K562 (cell line): ENCODE results near the gene SMS. TPM values are rescaled to one million over a fixed set of nuclear protein-coding genes. Genes with fewer than 3 reads are reported as not detected.

ENCODE experiments used
- ATAC-seq: fragments of 200-7000 bp; cut with Tn5 transposase; 3 replicates; pipeline ENCODE4 v1.9.1; 2020; ENCODE audit warnings: moderate library complexity
- BruUV-seq: library from RNA; stranded (reverse); fragments of 400-500 nt; replicated peaks from 2 replicates; lab custom pipeline; 2021; lab: Mats Ljungman, UMichigan
- CTCF ChIA-PET: fragments of 300-600 bp; formaldehyde crosslinking; extraction: SDS; loops from one replicate; lab custom pipeline; 2021; ENCODE audit warnings: low intra/inter-chr PET ratio; lab: Yijun Ruan, JAX
- POLR2A ChIA-PET: fragments of 300-600, 350-650 bp; sonication (Branson Sonifier 250); formaldehyde crosslinking; extraction: SDS; loops from one replicate; lab custom pipeline; 2021; ENCODE audit warnings: antibody characterized with exemption, inconsistent platforms; lab: Yijun Ruan, JAX
- DNase-seq, 4 experiments: peaks; one replicate each; pipeline versions ENCODE4 v3.0.0 to v3.0.0-alpha.2; 2011 to 2018; ENCODE audit warnings: low spot score in 3 of 4, mixed read lengths in 3 of 4; ENCODE audit errors: extremely low read depth in 1 of 4
- FAIRE-seq: peaks from 2 replicates; lab custom pipeline; 2011; peaks lifted over from hg19 to GRCh38; lab: Jason Lieb, UNC
- H2AFZ ChIP-seq: 2 replicates; pipeline ENCODE4 v1.6.0; 2011; ENCODE audit warnings: low read depth, low read length, control low read depth, inconsistent platforms
- H3K27ac ChIP-seq: fragments of 200-600 bp; 3 replicates; pipeline ENCODE4 v1.8.0; 2011; ENCODE audit warnings: low read depth, mild to moderate bottlenecking, control low read depth, inconsistent platforms, low read length, moderate library complexity, mixed read lengths; ENCODE audit errors: extremely low read depth
- H3K27me3 ChIP-seq, 2 experiments: fragments of 300-600 bp in 1 of 2; 2 replicates in 1 of 2; 3 replicates in 1 of 2; pipeline versions ENCODE4 v1.6.0 to v1.8.0; 2011; ENCODE audit warnings: inconsistent platforms in 2 of 2, low read length in 2 of 2, mild to moderate bottlenecking in 1 of 2, mixed read lengths in 1 of 2, moderate library complexity in 1 of 2; ENCODE audit not compliant: control insufficient read depth in 2 of 2, insufficient read depth in 2 of 2
- H3K36me3 ChIP-seq: fragments of 300-600 bp; 3 replicates; pipeline ENCODE4 v1.8.0; 2011; ENCODE audit warnings: mild to moderate bottlenecking, low read length, inconsistent platforms; ENCODE audit not compliant: control insufficient read depth, insufficient read depth
- H3K4me1 ChIP-seq, 2 experiments: fragments of 200-600 bp in 1 of 2; replicated peaks in 1 of 2; 2 replicates in 1 of 2; 3 replicates in 1 of 2; pipeline versions ENCODE4 v1.5.1 to v1.8.0; 2011; ENCODE audit warnings: inconsistent platforms in 2 of 2, low read length in 2 of 2, mild to moderate bottlenecking in 1 of 2, mixed read lengths in 1 of 2, moderate library complexity in 1 of 2; ENCODE audit not compliant: control insufficient read depth in 2 of 2, insufficient read depth in 2 of 2
- H3K4me2 ChIP-seq: 2 replicates; pipeline ENCODE4 v1.6.1; 2011; ENCODE audit warnings: low read length, control low read depth, inconsistent platforms, mixed read lengths; ENCODE audit not compliant: insufficient read depth
- H3K4me3 ChIP-seq: fragments of 200-600 bp; sonication (generic), shearing (Covaris generic); 2 replicates; pipeline ENCODE4 v1.5.1; 2016; ENCODE audit warnings: control low read depth, inconsistent platforms
- H3K79me2 ChIP-seq: fragments of 200-600 bp; 3 replicates; pipeline ENCODE4 v1.8.0; 2011; ENCODE audit warnings: low read length, inconsistent platforms; ENCODE audit not compliant: control insufficient read depth, insufficient read depth
- H3K9ac ChIP-seq, 2 experiments: 2 replicates each; pipeline versions ENCODE4 v1.6.0 to v1.6.1; 2011; ENCODE audit warnings: low read depth in 2 of 2, low read length in 2 of 2, control low read depth in 1 of 2, inconsistent platforms in 1 of 2, mild to moderate bottlenecking in 1 of 2, mixed read lengths in 1 of 2; ENCODE audit not compliant: insufficient read depth in 1 of 2
- H3K9me1 ChIP-seq: one replicate; pipeline ENCODE4 v1.6.0; 2011; ENCODE audit warnings: inconsistent platforms, mild to moderate bottlenecking, low read length, moderate library complexity; ENCODE audit not compliant: control insufficient read depth, insufficient read depth
- H3K9me3 ChIP-seq: replicated peaks from 2 replicates; pipeline ENCODE4 v1.5.1; 2011; ENCODE audit warnings: low read depth, low read length, inconsistent platforms; ENCODE audit not compliant: control insufficient read depth, insufficient read depth
- H4K20me1 ChIP-seq: replicated peaks from 2 replicates; pipeline ENCODE4 v1.6.1; 2011; ENCODE audit warnings: low read length, inconsistent platforms, mixed read lengths; ENCODE audit not compliant: control insufficient read depth, insufficient read depth
- ARID3A ChIP-seq: IDR thresholded peaks from 2 replicates; pipeline ENCODE4 v1.6.1; 2012; ENCODE audit warnings: low read depth, low read length, improper control_type of control experiment, borderline replicate concordance
- EGR1 ChIP-seq: fragments of 450-650 bp; conservative IDR thresholded peaks from 2 replicates; pipeline ENCODE4 v1.6.1; 2017; ENCODE audit warnings: mild to moderate bottlenecking
- HDAC3 ChIP-seq: fragments of 450-650 bp; IDR thresholded peaks from 2 replicates; pipeline ENCODE4 v1.6.1; 2018; ENCODE audit warnings: borderline replicate concordance, mild to moderate bottlenecking, moderate library complexity; ENCODE audit not compliant: partially characterized antibody
- HNRNPH1 ChIP-seq: fragments of 200-400 bp; formaldehyde crosslinking; optimal IDR thresholded peaks from 2 replicates; pipeline ENCODE3; 2017; ENCODE audit warnings: low read depth, mild to moderate bottlenecking, low read length, moderate library complexity
- MEIS2 ChIP-seq: fragments of 450-650 bp; IDR thresholded peaks from 2 replicates; pipeline ENCODE4 v1.6.1; 2014; ENCODE audit warnings: mild to moderate bottlenecking; ENCODE audit not compliant: partially characterized antibody
- NONO ChIP-seq, 2 experiments: fragments of 200-400 bp in 1 of 2; fragments of 450-650 bp in 1 of 2; formaldehyde crosslinking in 1 of 2; IDR thresholded peaks; 2 replicates each; pipeline ENCODE4 v1.6.1; 2017; ENCODE audit warnings: low read depth in 2 of 2, mild to moderate bottlenecking in 2 of 2, moderate library complexity in 2 of 2, low read length in 1 of 2
- POLR2A ChIP-seq: fragments of 450-650 bp; conservative IDR thresholded peaks from 2 replicates; pipeline ENCODE4 v1.6.1; 2016
- RBM17 ChIP-seq: fragments of 200-400 bp; formaldehyde crosslinking; IDR thresholded peaks from 2 replicates; pipeline ENCODE4 v1.6.1; 2017; ENCODE audit warnings: low read depth, mild to moderate bottlenecking, low read length, borderline replicate concordance
- RFX5 ChIP-seq: IDR thresholded peaks from 2 replicates; pipeline ENCODE4 v1.6.1; 2011; ENCODE audit warnings: low read depth, mild to moderate bottlenecking, improper control_type of control experiment, low read length
- SIN3A ChIP-seq, 2 experiments: fragments of 150-350 bp in 1 of 2; IDR thresholded peaks; 2 replicates each; pipeline ENCODE4 v1.6.1; 2011 to 2016; ENCODE audit warnings: borderline replicate concordance in 2 of 2, low read depth in 2 of 2, low read length in 2 of 2, mild to moderate bottlenecking in 2 of 2, moderate library complexity in 2 of 2; ENCODE audit not compliant: control insufficient read depth in 1 of 2
- SREBF1 ChIP-seq: fragments of 150-350 bp; IDR thresholded peaks from 2 replicates; pipeline ENCODE4 v1.6.1; 2014; ENCODE audit warnings: antibody characterized with exemption, low read depth, low read length, borderline replicate concordance
- TAF1 ChIP-seq: IDR thresholded peaks from 2 replicates; pipeline ENCODE4 v1.6.1; 2011; ENCODE audit warnings: mild to moderate bottlenecking, low read length, moderate library complexity; ENCODE audit not compliant: insufficient read depth, control insufficient read depth, severe bottlenecking; ENCODE audit errors: extremely low read depth
- ZNF408 ChIP-seq: fragments of 250-450 bp; sonication (Bioruptor Pico); IDR thresholded peaks from 2 replicates; pipeline ENCODE4 v1.4.0; 2020; ENCODE audit warnings: low read depth, mild to moderate bottlenecking, moderate library complexity
- WGBS: fragments of 100-300 bp; shearing (Covaris generic); methylation state at CpG from one replicate; pipeline ENCODE4 v1.1.6; 2016; ENCODE audit warnings: low coverage, mixed read lengths; ENCODE audit not compliant: insufficient coverage; ENCODE audit errors: missing lambda C conversion rate; 5-methylcytosine and 5-hydroxymethylcytosine counted together
- in situ Hi-C: fragments of 300-500 bp; cut with MboI; formaldehyde crosslinking; loops from 4 replicates; pipeline ENCODE4 v1.15.0; 2018; ENCODE audit warnings: inconsistent platforms, mixed read lengths
- intact Hi-C: fragments of 100-400 bp; cut with micrococcal nuclease; formaldehyde crosslinking; loops from 2 replicates; pipeline ENCODE4 v1.14.2; 2022
- polyA plus RNA-seq, 8 experiments: library from polyadenylated mRNA; depleted of rRNA in 4 of 8; stranded (reverse) in 5 of 8; unstranded in 3 of 8; fragments of >200 nt; fragmentation: Nextera tagmentation in 2 of 8; fragmentation: Illumina TruSeq in 1 of 8; extraction: Ambion mirVana in 2 of 8; extraction: Trizol in 1 of 8; gene quantifications; 2 replicates each; pipeline versions ENCODE4 v1.2.1 to v1.2.3, GENCODE V29; 2011 to 2014; ENCODE audit warnings: inconsistent platforms in 1 of 8, missing spikeins in 1 of 8
- total RNA-seq, 7 experiments: library from RNA; depleted of rRNA in 6 of 7; stranded (reverse); fragments of >200 nt in 6 of 7; fragmentation: Illumina TruSeq in 2 of 7; extraction: Trizol in 2 of 7; gene quantifications; 2 replicates each; pipeline versions ENCODE4 v1.2.1 to v1.2.3, GENCODE V29; 2011 to 2021; ENCODE audit warnings: low replicate concordance in 1 of 7
- TF ChIP-seq, protein P1 (sequence below): fragments of 150-350 bp; conservative IDR thresholded peaks from 2 replicates; pipeline ENCODE4 v1.6.1; 2014; ENCODE audit warnings: low read length

SMS gene
- total and polyA plus RNA-seq, 9 of the 15 experiments (the other 6 are each of a cell fraction or from before 2014, with no cell fraction given) = 71.1 to 193 (median 152) TPM

- H3K9me1 ChIP-seq = no peaks in the 10 kb centered on the region
- H3K27me3 ChIP-seq = no peaks in the 10 kb centered on the region
- CTCF ChIA-PET = no interaction called here
- no peaks in the 10 kb centered on the region for H3K9me3 ChIP-seq
- BruUV-seq = no TSS peak
- no peak overlapping the region for H3K4me3 ChIP-seq
- in situ Hi-C loops = no loop called here
- ATAC-seq (no peak), DNase-seq (no peak), FAIRE-seq (no peak)
- peaks cover 8 to 38% of the 10 kb centered on the region in 2 experiments for H3K4me1 ChIP-seq
- intact Hi-C loops = loop anchor here (5.0 kb wide), 1 partner anchor 107 kb away; the partner anchor contains the start of gene MBTPS2
- H3K79me2 ChIP-seq = peaks cover 81% of the 10 kb centered on the region
- no peak overlapping the region for H2AFZ ChIP-seq
- no peak overlapping the region; a peak in 1 of 4 replicates for H3K9ac ChIP-seq
- POLR2A ChIA-PET = no interaction called here
- WGBS = 100% methylated on average over 2 of the region's 8 CpGs
- no peak overlapping the region; the same call in 2 of the 3 replicates for H3K27ac ChIP-seq
- H3K4me2 ChIP-seq = no peak overlapping the region
- H4K20me1 ChIP-seq = peaks cover 13% of the 10 kb centered on the region
- H3K36me3 ChIP-seq = peaks cover 25% of the 10 kb centered on the region; the same call in 2 of the 3 replicates
- TF ChIP-seq ARID3A (no peak), EGR1 (no peak), HDAC3 (no peak), HNRNPH1 (no peak), ZNF408 (CRISPR knock-in tag) (no peak), RBM17 (no peak), MEIS2 (no peak), TAF1 (no peak), SIN3A (IDR thresholded peaks at IDR 0.05; ENCODE audit: borderline replicate concordance in 2 of 2, control insufficient read depth in 1 of 2, low read depth in 2 of 2, low read length in 2 of 2) (no peak), NONO (IDR thresholded peaks at IDR 0.05; ENCODE audit: low read depth in 2 of 2, low read length in 1 of 2) (no peak), RFX5 (no peak), SREBF1 (no peak), POLR2A (no peak)
- TF ChIP-seq, protein P1, sequence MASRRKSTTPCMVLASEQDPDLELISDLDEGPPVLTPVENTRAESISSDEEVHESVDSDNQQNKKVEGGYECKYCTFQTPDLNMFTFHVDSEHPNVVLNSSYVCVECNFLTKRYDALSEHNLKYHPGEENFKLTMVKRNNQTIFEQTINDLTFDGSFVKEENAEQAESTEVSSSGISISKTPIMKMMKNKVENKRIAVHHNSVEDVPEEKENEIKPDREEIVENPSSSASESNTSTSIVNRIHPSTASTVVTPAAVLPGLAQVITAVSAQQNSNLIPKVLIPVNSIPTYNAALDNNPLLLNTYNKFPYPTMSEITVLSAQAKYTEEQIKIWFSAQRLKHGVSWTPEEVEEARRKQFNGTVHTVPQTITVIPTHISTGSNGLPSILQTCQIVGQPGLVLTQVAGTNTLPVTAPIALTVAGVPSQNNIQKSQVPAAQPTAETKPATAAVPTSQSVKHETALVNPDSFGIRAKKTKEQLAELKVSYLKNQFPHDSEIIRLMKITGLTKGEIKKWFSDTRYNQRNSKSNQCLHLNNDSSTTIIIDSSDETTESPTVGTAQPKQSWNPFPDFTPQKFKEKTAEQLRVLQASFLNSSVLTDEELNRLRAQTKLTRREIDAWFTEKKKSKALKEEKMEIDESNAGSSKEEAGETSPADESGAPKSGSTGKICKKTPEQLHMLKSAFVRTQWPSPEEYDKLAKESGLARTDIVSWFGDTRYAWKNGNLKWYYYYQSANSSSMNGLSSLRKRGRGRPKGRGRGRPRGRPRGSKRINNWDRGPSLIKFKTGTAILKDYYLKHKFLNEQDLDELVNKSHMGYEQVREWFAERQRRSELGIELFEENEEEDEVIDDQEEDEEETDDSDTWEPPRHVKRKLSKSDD = no peak
Observed at GRCh38 chrX:21944136-21944615, 3.7 kb downstream of the SMS start.
